ENCODE measurements around the gene TAAR9.
A peak's percentile ranks its signal among the peaks of the same experiment; 100 is the strongest.
"Not testable (repeated sequence)": the region's sequence is repeated elsewhere in the genome, so short reads cannot be mapped to it uniquely, and the experiment has no call there.

TAAR9 gene

GRCh38 chr6:132548746-132549463 is 10.8 kb downstream of the TAAR9 start:
- Mint-ChIP-seq H3K27ac (no peak overlapping the region), H3K9me3 (no peaks in the 10 kb centered on the region), H3K4me1 (no peaks in the 10 kb centered on the region), H3K27me3 (peaks cover 20% of the 10 kb centered on the region), H3K4me3 (no peak overlapping the region)
- DNase-seq (no peak), ATAC-seq (no peak)

- no peaks in the 10 kb centered on the region for H3K9me3 Mint-ChIP-seq
- no peaks in the 10 kb centered on the region for H3K4me1 Mint-ChIP-seq
- H3K4me3 Mint-ChIP-seq: no peak overlapping the region
- DNase-seq (no peak), ATAC-seq (peak; percentile 46)
- H3K27ac Mint-ChIP-seq: no peak overlapping the region
- H3K27me3 Mint-ChIP-seq: peaks cover 20% of the 10 kb centered on the region
Measured at GRCh38 chr6:132551214-132551613, 13.1 kb downstream of the TAAR9 start.

GRCh38 chr6:132552372-132552771 is 14.3 kb downstream of the TAAR9 start, which contains the start of gene TAAR8:
TSS of gene TAAR8 (plus strand) at chr6:132552672. CDS start at chr6:132552693, 21 bp downstream.
- no peak within 1 kb of the TSS for H3K27ac Mint-ChIP-seq
- H3K4me1 Mint-ChIP-seq: no peaks in the 10 kb centered on the region
- ATAC-seq: no peak
- H3K4me3 Mint-ChIP-seq: no peak within 1 kb of the TSS
- H3K9me3 Mint-ChIP-seq: no peaks in the 10 kb centered on the region
- peaks cover 21% of the 10 kb centered on the region for H3K27me3 Mint-ChIP-seq
- no peak for DNase-seq

GRCh38 chr6:132560087-132560486 is 22.0 kb downstream of the TAAR9 start:
- H3K27me3 Mint-ChIP-seq: peaks cover 19% of the 10 kb centered on the region
- not testable (repeated sequence) for H3K4me3 Mint-ChIP-seq, ATAC-seq, DNase-seq, H3K4me1 Mint-ChIP-seq, H3K27ac Mint-ChIP-seq, H3K9me3 Mint-ChIP-seq

GRCh38 chr6:132566404-132566803 is 28.3 kb downstream of the TAAR9 start:
- Mint-ChIP-seq H3K4me1 (no peaks in the 10 kb centered on the region), H3K9me3 (no peaks in the 10 kb centered on the region), H3K4me3 (no peak overlapping the region), H3K27ac (peak overlapping the region in 1 of 2 donors; percentile 78), H3K27me3 (peaks cover 16% of the 10 kb centered on the region)
- DNase-seq (no peak), ATAC-seq (no peak)

- H3K9me3 Mint-ChIP-seq: no peaks in the 10 kb centered on the region
- H3K4me1 Mint-ChIP-seq: no peaks in the 10 kb centered on the region
- DNase-seq (no peak), ATAC-seq (no peak)
- H3K4me3 Mint-ChIP-seq: no peak overlapping the region
- no peak overlapping the region for H3K27ac Mint-ChIP-seq
- peaks cover 9% of the 10 kb centered on the region for H3K27me3 Mint-ChIP-seq
Measured at GRCh38 chr6:132567566-132567965, 29.5 kb downstream of the TAAR9 start.

GRCh38 chr6:132568611-132569010 is 30.5 kb downstream of the TAAR9 start:
- H3K27me3 Mint-ChIP-seq: peaks cover 19% of the 10 kb centered on the region
- H3K9me3 Mint-ChIP-seq: no peaks in the 10 kb centered on the region
- DNase-seq (no peak), ATAC-seq (no peak)
- no peak overlapping the region for H3K27ac Mint-ChIP-seq
- H3K4me3 Mint-ChIP-seq: no peak overlapping the region
- no peaks in the 10 kb centered on the region for H3K4me1 Mint-ChIP-seq

GRCh38 chr6:132569170-132569569 is 31.1 kb downstream of the TAAR9 start:
- Mint-ChIP-seq H3K4me3 (no peak overlapping the region), H3K27me3 (peaks cover 24% of the 10 kb centered on the region), H3K9me3 (no peaks in the 10 kb centered on the region), H3K27ac (no peak overlapping the region), H3K4me1 (no peaks in the 10 kb centered on the region)
- DNase-seq (no peak), ATAC-seq (no peak)

GRCh38 chr6:132570221-132570777 is 32.2 kb downstream of the TAAR9 start, which contains the start of gene TAAR6:
TSS of gene TAAR6 (plus strand) at chr6:132570322. CDS start at chr6:132570322, 0 bp downstream.
- Mint-ChIP-seq H3K27ac (no peak within 1 kb of the TSS), H3K9me3 (no peaks in the 10 kb centered on the region), H3K27me3 (peaks cover 24% of the 10 kb centered on the region), H3K4me1 (no peaks in the 10 kb centered on the region), H3K4me3 (no peak within 1 kb of the TSS)
- ATAC-seq (no peak), DNase-seq (no peak)

GRCh38 chr6:132571774-132572173 is 33.7 kb downstream of the TAAR9 start:
- H3K27me3 Mint-ChIP-seq: peaks cover 24% of the 10 kb centered on the region
- H3K9me3 Mint-ChIP-seq: no peaks in the 10 kb centered on the region
- no peak overlapping the region for H3K4me3 Mint-ChIP-seq
- no peaks in the 10 kb centered on the region for H3K4me1 Mint-ChIP-seq
- DNase-seq (no peak), ATAC-seq (no peak)
- peak overlapping the region in 1 of 2 donors; percentile 34 for H3K27ac Mint-ChIP-seq

GRCh38 chr6:132584698-132585097 is 46.6 kb downstream of the TAAR9 start:
- Mint-ChIP-seq H3K27me3 (peaks cover 38% of the 10 kb centered on the region), H3K4me1 (no peaks in the 10 kb centered on the region), H3K4me3 (no peak overlapping the region), H3K27ac (no peak overlapping the region), H3K9me3 (no peaks in the 10 kb centered on the region)
- ATAC-seq: no peak
- DNase-seq: no peak

- no peaks in the 10 kb centered on the region for H3K4me1 Mint-ChIP-seq
- H3K4me3 Mint-ChIP-seq: no peak overlapping the region
- peaks cover 44% of the 10 kb centered on the region for H3K27me3 Mint-ChIP-seq
- no peaks in the 10 kb centered on the region for H3K9me3 Mint-ChIP-seq
- no peak overlapping the region for H3K27ac Mint-ChIP-seq
- DNase-seq (no peak), ATAC-seq (no peak)
Measured at GRCh38 chr6:132587424-132587823, 49.3 kb downstream of the TAAR9 start.

Measured in stimulated activated naive CD8-positive, alpha-beta T cell treated with anti-CD3 and anti-CD28 coated beads, Interleukin-15, amount 100 ng/mL, for 72 hours (primary cell).